ENCODE data around the gene TAC4. TPM values are rescaled to one million over a fixed set of nuclear protein-coding genes. Genes with fewer than 3 reads are reported as not detected.

TAC4 gene
- total and polyA plus RNA-seq, 2 of the 13 experiments (the other 11 are each of a cell fraction or from before 2014, with no cell fraction given): not detected

DNA sequence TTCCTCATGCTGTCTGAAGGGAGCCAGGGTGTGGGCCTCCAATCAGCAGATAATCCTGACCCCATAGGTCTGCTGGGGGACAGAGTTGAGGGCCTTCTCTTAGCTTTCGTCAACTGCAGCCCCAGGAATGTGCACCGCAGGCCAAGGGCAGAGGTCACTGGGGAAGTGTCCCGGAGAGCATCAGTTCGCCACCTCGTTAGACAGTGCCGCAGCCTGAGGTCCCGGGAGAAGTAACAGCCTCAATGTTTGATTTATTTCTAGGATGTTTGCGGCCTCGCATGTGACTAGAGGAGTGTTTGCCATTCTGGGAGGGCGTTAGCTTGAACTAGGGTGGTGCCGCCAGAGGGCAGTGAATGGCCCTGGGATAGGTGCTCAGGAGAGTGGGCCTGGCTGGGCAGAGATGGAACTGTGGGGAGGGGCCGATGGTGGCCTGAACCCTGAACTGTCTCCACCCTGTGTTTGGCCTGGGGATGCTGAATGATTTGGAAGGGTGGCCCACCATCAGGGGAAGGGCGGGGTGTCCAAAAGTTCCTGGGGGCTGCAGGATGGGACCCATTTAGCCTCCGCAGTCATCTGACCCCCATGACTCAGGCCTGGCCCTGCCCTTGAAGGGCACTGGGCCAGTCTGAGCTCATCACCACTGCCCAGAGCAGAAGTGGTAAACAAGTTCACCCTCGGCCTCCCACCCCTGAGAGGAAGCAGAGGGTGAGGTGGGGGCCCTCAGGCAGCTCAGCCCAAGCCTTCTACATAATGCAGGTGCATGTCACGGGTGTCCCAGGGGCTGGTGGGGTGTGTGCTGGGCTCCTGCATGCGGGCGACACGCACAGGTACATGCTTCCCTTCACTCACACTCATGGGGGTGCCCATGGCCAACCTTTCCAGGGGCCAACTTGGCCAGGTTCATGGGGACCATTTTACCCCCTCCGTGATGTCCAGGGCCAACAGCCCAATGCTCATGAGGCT, 12.4 kb upstream of the TAC4 start (continued):
- TF ChIP-seq, protein P1, sequence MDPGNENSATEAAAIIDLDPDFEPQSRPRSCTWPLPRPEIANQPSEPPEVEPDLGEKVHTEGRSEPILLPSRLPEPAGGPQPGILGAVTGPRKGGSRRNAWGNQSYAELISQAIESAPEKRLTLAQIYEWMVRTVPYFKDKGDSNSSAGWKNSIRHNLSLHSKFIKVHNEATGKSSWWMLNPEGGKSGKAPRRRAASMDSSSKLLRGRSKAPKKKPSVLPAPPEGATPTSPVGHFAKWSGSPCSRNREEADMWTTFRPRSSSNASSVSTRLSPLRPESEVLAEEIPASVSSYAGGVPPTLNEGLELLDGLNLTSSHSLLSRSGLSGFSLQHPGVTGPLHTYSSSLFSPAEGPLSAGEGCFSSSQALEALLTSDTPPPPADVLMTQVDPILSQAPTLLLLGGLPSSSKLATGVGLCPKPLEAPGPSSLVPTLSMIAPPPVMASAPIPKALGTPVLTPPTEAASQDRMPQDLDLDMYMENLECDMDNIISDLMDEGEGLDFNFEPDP (CRISPR knock-in tag; conservative IDR thresholded peaks at IDR 0.05): no peak
- TF ChIP-seq, protein P2, sequence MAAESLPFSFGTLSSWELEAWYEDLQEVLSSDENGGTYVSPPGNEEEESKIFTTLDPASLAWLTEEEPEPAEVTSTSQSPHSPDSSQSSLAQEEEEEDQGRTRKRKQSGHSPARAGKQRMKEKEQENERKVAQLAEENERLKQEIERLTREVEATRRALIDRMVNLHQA (CRISPR knock-in tag; IDR thresholded peaks at IDR 0.05): no peak
- no peak for TF ChIP-seq CSRNP2 (CRISPR knock-in tag; conservative IDR thresholded peaks at IDR 0.05; ENCODE audit: low read depth)
- TF ChIP-seq, protein P3, sequence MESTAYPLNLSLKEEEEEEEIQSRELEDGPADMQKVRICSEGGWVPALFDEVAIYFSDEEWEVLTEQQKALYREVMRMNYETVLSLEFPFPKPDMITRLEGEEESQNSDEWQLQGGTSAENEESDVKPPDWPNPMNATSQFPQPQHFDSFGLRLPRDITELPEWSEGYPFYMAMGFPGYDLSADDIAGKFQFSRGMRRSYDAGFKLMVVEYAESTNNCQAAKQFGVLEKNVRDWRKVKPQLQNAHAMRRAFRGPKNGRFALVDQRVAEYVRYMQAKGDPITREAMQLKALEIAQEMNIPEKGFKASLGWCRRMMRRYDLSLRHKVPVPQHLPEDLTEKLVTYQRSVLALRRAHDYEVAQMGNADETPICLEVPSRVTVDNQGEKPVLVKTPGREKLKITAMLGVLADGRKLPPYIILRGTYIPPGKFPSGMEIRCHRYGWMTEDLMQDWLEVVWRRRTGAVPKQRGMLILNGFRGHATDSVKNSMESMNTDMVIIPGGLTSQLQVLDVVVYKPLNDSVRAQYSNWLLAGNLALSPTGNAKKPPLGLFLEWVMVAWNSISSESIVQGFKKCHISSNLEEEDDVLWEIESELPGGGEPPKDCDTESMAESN (CRISPR knock-in tag; conservative IDR thresholded peaks at IDR 0.05): no peak
- no peak for TF ChIP-seq ZNF263 (CRISPR knock-in tag; IDR thresholded peaks at IDR 0.05)
- 0 out of 4 replicates have a peak, but pooled peaks of 1 of the 2 experiments have one; percentile 15 for TF ChIP-seq NR2F1 (CRISPR knock-in tag; IDR thresholded peaks at IDR 0.05)
- TF ChIP-seq TOE1 (CRISPR knock-in tag; IDR thresholded peaks at IDR 0.05): no peak
- no peak for TF ChIP-seq ZNF446 (CRISPR knock-in tag; IDR thresholded peaks at IDR 0.05)
- TF ChIP-seq, protein P4, sequence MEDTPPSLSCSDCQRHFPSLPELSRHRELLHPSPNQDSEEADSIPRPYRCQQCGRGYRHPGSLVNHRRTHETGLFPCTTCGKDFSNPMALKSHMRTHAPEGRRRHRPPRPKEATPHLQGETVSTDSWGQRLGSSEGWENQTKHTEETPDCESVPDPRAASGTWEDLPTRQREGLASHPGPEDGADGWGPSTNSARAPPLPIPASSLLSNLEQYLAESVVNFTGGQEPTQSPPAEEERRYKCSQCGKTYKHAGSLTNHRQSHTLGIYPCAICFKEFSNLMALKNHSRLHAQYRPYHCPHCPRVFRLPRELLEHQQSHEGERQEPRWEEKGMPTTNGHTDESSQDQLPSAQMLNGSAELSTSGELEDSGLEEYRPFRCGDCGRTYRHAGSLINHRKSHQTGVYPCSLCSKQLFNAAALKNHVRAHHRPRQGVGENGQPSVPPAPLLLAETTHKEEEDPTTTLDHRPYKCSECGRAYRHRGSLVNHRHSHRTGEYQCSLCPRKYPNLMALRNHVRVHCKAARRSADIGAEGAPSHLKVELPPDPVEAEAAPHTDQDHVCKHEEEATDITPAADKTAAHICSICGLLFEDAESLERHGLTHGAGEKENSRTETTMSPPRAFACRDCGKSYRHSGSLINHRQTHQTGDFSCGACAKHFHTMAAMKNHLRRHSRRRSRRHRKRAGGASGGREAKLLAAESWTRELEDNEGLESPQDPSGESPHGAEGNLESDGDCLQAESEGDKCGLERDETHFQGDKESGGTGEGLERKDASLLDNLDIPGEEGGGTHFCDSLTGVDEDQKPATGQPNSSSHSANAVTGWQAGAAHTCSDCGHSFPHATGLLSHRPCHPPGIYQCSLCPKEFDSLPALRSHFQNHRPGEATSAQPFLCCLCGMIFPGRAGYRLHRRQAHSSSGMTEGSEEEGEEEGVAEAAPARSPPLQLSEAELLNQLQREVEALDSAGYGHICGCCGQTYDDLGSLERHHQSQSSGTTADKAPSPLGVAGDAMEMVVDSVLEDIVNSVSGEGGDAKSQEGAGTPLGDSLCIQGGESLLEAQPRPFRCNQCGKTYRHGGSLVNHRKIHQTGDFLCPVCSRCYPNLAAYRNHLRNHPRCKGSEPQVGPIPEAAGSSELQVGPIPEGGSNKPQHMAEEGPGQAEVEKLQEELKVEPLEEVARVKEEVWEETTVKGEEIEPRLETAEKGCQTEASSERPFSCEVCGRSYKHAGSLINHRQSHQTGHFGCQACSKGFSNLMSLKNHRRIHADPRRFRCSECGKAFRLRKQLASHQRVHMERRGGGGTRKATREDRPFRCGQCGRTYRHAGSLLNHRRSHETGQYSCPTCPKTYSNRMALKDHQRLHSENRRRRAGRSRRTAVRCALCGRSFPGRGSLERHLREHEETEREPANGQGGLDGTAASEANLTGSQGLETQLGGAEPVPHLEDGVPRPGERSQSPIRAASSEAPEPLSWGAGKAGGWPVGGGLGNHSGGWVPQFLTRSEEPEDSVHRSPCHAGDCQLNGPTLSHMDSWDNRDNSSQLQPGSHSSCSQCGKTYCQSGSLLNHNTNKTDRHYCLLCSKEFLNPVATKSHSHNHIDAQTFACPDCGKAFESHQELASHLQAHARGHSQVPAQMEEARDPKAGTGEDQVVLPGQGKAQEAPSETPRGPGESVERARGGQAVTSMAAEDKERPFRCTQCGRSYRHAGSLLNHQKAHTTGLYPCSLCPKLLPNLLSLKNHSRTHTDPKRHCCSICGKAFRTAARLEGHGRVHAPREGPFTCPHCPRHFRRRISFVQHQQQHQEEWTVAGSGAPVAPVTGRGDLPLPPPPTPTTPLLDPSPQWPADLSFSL (CRISPR knock-in tag; IDR thresholded peaks at IDR 0.05): no peak
- TF ChIP-seq SMC3 (IDR thresholded peaks at IDR 0.05; ENCODE audit: low read length): peak; percentile 26; the same call in 1 of the 2 replicates
- TF ChIP-seq HNRNPK (IDR thresholded peaks at IDR 0.05; ENCODE audit: low read depth, low read length, poor library complexity, severe bottlenecking): no peak
- no peak for TF ChIP-seq TBP (CRISPR knock-in tag; IDR thresholded peaks at IDR 0.05)
- no peak for TF ChIP-seq ZBTB21 (CRISPR knock-in tag; IDR thresholded peaks at IDR 0.05)
- 0 out of 2 replicates have a peak, but pooled peaks have one; percentile 19 for TF ChIP-seq SRY (CRISPR knock-in tag; IDR thresholded peaks at IDR 0.05)

Measured in HepG2 (cell line).